GM12872 (cell line): ENCODE measurements around the gene RFC4.

Source experiments
- CTCF ChIP-seq: IDR thresholded peaks from 3 replicates; pipeline ENCODE4 v1.5.1; 2011; ENCODE audit warnings: low read depth, mild to moderate bottlenecking, low read length, moderate library complexity; ENCODE audit not compliant: insufficient read depth

RFC4 gene

DNA sequence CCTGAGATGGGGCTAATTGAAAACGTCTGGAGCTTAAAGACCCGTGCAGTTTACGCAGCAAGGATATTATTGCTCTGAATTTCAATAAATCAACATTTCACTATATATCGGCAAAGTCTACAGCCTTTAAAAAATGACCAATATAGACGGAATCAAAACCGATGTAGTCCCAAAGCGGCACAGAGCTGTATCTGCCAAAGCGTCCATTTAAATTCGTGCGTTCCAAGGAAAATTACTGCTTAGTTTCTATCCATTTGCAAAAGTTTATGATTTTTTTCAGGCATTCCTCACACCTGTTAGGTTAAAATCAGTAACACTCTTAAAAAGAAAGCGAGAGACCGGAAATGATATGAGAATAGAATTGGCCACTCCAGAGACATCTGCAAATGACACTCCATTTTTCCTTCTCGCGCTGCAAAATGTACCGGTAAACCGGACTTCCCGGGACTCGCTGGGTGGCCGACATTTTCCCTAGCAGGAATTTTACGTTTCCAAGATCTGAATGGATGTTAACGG is 23.7 kb downstream of the RFC4 start:
- TF ChIP-seq CTCF, result no peak

DNA sequence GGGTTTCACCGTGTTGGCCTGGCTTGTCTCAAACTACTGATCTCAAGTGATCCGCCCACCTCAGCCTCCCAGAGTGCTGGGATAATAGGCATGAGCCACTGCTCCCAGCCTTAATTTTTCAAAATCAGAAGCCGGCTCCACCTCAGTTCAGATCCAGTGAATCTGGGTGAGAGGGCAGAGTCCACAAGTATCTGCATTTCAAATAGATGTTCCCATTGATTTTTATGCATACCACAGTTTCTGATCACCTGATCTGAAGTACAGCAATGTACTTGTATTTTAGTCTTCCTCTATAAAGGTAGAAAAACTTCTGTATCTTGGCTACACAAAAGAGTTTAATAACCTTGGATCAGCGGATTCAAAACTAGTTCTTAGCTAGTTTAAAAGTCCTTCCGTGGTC is 27.1 kb downstream of the RFC4 start:
- TF ChIP-seq CTCF, result no peak

- no peak for TF ChIP-seq CTCF
These were observed 30.3 kb downstream of the RFC4 start for GRCh38 chr3:186775999-186776398.

- no peak for TF ChIP-seq CTCF
These were observed 33.4 kb downstream of the RFC4 start for GRCh38 chr3:186772701-186773417.

DNA sequence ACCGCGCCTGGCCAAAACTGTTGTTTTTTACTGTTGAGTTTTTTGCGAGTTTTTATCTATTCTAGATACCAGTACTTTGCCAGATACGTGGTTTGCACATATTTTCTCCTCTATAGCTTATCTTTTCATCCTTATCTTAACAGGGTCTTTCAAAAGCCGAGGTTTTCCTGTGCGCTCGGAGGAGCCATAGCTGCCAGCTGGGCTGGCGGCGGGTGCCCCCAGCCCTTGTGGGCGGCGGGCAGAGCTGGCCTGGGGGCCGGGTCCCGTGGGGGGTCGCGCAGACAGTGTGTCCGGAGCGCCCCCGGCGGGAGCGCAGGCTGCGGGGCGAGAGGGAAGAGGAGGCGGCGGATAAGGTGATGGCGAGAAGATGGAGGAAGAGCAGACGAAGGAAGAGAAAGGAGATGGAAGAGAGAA is 34.0 kb downstream of the RFC4 start:
- TF ChIP-seq CTCF, result no peak

GRCh38 chr3:186760897-186761447 is 45.3 kb downstream of the RFC4 start:
- TF ChIP-seq CTCF, result no peak

DNA sequence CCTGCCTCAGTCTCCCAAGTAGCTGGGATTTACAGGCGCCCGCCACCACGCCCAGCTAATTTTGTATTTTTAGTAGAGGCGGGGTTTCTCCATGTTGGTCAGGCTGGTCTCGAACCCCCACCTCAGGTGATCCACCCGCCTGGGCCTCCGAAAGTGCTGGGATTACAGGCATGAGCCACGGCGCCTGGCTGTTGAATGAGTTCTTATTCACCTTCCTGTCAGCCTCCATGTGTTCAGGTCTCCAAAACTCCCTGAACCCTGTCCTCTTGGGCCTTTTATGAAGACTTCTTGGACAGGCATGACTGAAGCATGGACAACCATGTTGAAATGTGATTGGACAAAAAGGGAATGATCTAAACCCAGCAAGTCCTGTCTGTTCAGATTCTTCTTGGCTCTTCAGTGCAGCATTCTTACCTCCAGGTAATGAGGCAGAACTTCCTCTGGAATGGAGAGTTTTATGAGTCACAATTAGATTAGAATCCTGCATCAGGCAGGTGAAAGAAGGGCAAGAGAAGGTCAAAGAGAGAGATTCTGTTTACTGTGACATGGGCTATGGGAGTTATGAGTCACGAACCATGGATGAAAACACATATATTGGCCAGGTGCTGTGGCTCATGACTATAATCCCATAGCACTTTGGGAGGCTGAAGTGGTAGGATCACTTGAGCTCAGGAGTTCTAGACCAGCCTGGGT is 46.0 kb downstream of the RFC4 start:
- no peak for TF ChIP-seq CTCF
